ENCODE measurements around the gene ALDH2.
"Not testable (repeated sequence)": the region's sequence is repeated elsewhere in the genome, so short reads cannot be mapped to it uniquely, and the experiment has no call there.

- TF ChIP-seq KAT7 (CRISPR knock-in tag; IDR thresholded peaks at IDR 0.05; ENCODE audit: borderline replicate concordance); PTRF (tag; IDR thresholded peaks at IDR 0.05); ZNF511 (CRISPR knock-in tag; IDR thresholded peaks at IDR 0.05); PATZ1 (CRISPR knock-in tag; IDR thresholded peaks at IDR 0.05; ENCODE audit: borderline replicate concordance); SRF (CRISPR knock-in tag; IDR thresholded peaks at IDR 0.05); CTCF (IDR thresholded peaks at IDR 0.05 in 2 of 3, conservative IDR thresholded peaks at IDR 0.05 in 1 of 3; ENCODE audit: insufficient read depth in 2 of 3, low read depth in 1 of 3, low read length in 3 of 3); FOXJ3 (CRISPR knock-in tag; IDR thresholded peaks at IDR 0.05): not testable (repeated sequence)
- TF ChIP-seq NFRKB (IDR thresholded peaks at IDR 0.05; ENCODE audit: low read depth): 0 out of 2 replicates have a peak, but pooled peaks have one; percentile 48
These were observed 68.1 kb downstream of the ALDH2 start for GRCh38 chr12:111834740-111835386.

Measured in K562 (cell line).